ENCODE results near the gene COL6A3. TPM values are rescaled to one million over a fixed set of nuclear protein-coding genes. Genes with fewer than 3 reads are reported as not detected.

The COL6A3 gene
- total RNA-seq, 1 donor from 2014 or later, result 0.02 TPM

DNA sequence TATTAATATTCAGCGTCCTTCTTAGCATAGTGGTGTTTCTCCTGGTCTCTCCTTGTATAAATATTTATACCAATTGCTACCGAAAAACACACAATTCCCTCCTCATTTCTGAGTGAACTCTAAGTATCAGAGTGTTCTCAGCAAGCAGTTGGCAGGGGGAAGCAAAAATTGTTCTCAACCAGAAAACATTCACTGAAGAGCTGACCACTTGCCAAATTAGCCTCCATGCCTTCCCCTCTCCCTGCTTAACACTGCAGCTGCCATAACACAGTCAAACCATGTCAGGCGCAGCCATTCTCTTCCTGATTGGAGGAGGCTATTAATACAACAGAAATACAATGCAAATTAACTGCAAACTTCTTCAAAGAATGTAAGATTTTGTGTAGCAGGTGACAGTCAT, 105.0 kb downstream of the COL6A3 start:
- Mint-ChIP-seq H3K27ac (no peak overlapping the region), H3K4me3 (no peak overlapping the region), H3K4me1 (no peaks in the 10 kb centered on the region), H3K27me3 (peaks cover 4% of the 10 kb centered on the region), H3K36me3 (ENCODE audit: low read depth) (no peaks in the 10 kb centered on the region), H3K9me3 (peaks cover 2% of the 10 kb centered on the region)
- ChIA-PET CTCF (no interaction called here), POLR2A (no interaction called here)
- DNase-seq (no peak), ATAC-seq (ENCODE audit: low read depth) (no peak)
- TF ChIP-seq, protein P1, sequence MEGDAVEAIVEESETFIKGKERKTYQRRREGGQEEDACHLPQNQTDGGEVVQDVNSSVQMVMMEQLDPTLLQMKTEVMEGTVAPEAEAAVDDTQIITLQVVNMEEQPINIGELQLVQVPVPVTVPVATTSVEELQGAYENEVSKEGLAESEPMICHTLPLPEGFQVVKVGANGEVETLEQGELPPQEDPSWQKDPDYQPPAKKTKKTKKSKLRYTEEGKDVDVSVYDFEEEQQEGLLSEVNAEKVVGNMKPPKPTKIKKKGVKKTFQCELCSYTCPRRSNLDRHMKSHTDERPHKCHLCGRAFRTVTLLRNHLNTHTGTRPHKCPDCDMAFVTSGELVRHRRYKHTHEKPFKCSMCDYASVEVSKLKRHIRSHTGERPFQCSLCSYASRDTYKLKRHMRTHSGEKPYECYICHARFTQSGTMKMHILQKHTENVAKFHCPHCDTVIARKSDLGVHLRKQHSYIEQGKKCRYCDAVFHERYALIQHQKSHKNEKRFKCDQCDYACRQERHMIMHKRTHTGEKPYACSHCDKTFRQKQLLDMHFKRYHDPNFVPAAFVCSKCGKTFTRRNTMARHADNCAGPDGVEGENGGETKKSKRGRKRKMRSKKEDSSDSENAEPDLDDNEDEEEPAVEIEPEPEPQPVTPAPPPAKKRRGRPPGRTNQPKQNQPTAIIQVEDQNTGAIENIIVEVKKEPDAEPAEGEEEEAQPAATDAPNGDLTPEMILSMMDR (IDR thresholded peaks at IDR 0.05), result no peak
- intact Hi-C loops (cut with micrococcal nuclease), result no loop called here

DNA sequence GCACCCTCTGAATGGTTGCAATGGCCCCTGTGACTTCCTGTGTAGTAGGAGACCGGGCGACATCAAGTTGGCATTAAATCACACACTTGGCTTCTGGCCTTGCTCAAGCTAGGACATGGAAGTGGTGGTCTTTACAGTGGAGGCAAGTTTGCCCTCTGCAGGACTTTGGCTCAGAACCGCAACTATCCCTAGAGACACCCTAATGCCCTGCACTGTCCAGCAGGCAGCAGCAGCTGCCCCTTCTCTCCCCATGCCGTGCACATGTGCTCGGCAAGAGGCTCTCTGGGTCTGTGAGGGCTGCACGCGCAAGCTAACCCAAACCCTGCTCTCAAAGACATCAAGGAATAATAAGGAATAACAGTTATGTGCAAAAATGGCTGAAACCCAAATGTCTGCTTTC, 106.5 kb downstream of the COL6A3 start:
- Mint-ChIP-seq H3K9me3 (peaks cover 8% of the 10 kb centered on the region), H3K36me3 (ENCODE audit: low read depth) (no peaks in the 10 kb centered on the region), H3K27me3 (no peaks in the 10 kb centered on the region), H3K4me1 (no peaks in the 10 kb centered on the region), H3K27ac (no peak overlapping the region), H3K4me3 (no peak overlapping the region)
- POLR2A ChIA-PET, result no interaction called here
- TF ChIP-seq, protein P1 (IDR thresholded peaks at IDR 0.05), result no peak
- DNase-seq (no peak), ATAC-seq (ENCODE audit: low read depth) (no peak)
- intact Hi-C loops (cut with micrococcal nuclease), result no loop called here
- CTCF ChIA-PET, result no interaction called here

DNA sequence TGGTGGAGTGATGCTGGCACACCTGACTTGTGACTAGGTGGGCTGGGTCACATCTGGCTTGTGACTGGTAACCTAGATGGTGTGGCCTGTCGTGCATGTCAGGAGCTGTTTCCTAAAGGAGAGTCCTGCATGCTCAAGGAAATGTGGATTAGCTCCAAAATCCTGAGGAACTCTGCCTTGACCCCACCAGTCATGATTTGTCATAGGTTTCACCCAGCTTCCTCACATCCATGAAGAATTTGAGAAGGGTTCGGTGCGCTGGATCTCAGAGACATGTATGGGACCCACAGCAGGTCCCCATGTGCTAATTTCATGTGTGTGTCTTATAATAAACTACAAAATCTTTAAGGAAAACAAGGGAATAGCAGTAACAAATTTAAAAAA, 107.2 kb downstream of the COL6A3 start:
- TF ChIP-seq, protein P1 (IDR thresholded peaks at IDR 0.05), result no peak
- DNase-seq (no peak), ATAC-seq (ENCODE audit: low read depth) (no peak)
- no peaks in the 10 kb centered on the region for H3K27me3 Mint-ChIP-seq
- intact Hi-C loops (cut with micrococcal nuclease), result no loop called here
- no peaks in the 10 kb centered on the region for H3K36me3 Mint-ChIP-seq (ENCODE audit: low read depth)
- CTCF ChIA-PET, result no interaction called here
- no peaks in the 10 kb centered on the region for H3K4me1 Mint-ChIP-seq
- no peak overlapping the region for H3K27ac Mint-ChIP-seq
- no peak overlapping the region for H3K4me3 Mint-ChIP-seq
- peaks cover 11% of the 10 kb centered on the region for H3K9me3 Mint-ChIP-seq
- POLR2A ChIA-PET, result no interaction called here

DNA sequence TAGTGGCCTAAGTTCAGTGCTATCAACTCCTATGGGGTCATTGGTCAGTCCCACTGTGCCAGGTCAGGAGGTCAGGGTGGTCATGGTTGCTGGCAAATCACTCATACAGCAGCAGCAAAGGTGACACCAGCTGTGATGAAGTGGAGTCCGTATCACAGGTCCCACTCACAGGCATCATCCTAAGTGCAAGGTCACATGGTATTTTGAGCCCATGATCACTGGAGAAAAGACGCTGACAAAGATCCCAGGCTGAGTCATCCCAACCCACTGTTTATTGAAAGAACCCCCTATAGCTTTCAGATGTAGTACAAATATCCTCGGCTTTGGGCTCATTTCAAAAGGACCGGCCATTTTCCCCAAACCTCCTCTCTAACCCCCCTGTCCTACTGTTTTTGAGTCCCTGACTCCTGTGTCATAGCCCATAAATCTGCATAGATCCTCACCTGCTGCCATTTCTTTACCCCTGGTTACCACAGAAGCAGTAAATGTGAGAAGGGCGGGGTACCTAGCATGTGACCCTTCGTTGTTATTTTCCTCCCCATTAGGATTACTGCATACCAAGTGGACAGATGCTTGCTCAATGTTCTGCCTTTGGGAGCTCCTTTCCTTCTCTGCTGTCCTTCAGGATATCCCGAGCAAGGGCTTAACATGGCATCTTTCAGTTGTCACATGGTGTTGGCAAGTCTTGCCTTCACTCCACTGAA, 107.7 kb downstream of the COL6A3 start:
- H3K27me3 Mint-ChIP-seq, result peaks cover 1% of the 10 kb centered on the region
- H3K36me3 Mint-ChIP-seq (ENCODE audit: low read depth), result no peaks in the 10 kb centered on the region
- ChIA-PET POLR2A (no interaction called here), CTCF (no interaction called here)
- DNase-seq, result no peak
- intact Hi-C loops (cut with micrococcal nuclease), result no loop called here
- ATAC-seq (ENCODE audit: low read depth), result no peak
- no peak overlapping the region for H3K4me3 Mint-ChIP-seq
- H3K9me3 Mint-ChIP-seq, result peaks cover 11% of the 10 kb centered on the region
- H3K27ac Mint-ChIP-seq, result no peak overlapping the region
- TF ChIP-seq, protein P1 (IDR thresholded peaks at IDR 0.05), result no peak
- no peaks in the 10 kb centered on the region for H3K4me1 Mint-ChIP-seq

DNA sequence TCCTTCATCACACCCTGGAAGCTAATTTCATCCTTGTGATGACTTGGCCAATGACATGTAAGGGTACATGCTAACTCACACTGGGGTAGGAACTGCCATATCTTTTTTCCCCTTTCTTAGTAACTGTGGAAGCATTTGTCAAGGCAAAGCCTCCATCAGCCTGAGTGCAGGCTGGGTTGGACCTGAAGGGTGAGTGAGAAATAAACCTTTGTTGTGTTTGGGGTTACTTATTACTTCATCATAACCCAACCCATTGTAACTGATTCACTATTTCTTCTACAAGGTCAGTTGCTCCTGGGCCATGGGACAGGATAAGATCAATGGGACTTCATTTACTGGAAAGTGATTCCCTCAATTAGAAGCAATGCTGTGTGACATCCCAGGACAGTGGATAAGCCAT, 108.4 kb downstream of the COL6A3 start:
- ATAC-seq (ENCODE audit: low read depth), result no peak
- POLR2A ChIA-PET, result no interaction called here

More for the DNA sequence above, 108.4 kb downstream of the COL6A3 start:
- TF ChIP-seq, protein P1 (IDR thresholded peaks at IDR 0.05), result no peak
- Mint-ChIP-seq H3K4me3 (no peak overlapping the region), H3K27me3 (peaks cover 2% of the 10 kb centered on the region), H3K36me3 (ENCODE audit: low read depth) (no peaks in the 10 kb centered on the region), H3K4me1 (no peaks in the 10 kb centered on the region), H3K9me3 (peaks cover 11% of the 10 kb centered on the region), H3K27ac (no peak overlapping the region)
- CTCF ChIA-PET, result no interaction called here
- DNase-seq, result no peak
- intact Hi-C loops (cut with micrococcal nuclease), result no loop called here
